Measurements from ENCODE around the gene XG.
"Not testable (repeated sequence)": the region's sequence is repeated elsewhere in the genome, so short reads cannot be mapped to it uniquely, and the experiment has no call there.

Gene XG

GRCh38 chrX:2751874-2752300, at the start of gene XG:
Gene XG (plus strand): TSS chrX:2752040. CDS start chrX:2752275, 235 bp downstream.
- not testable (repeated sequence) for DNase-seq (ENCODE audit: low read depth)

DNA sequence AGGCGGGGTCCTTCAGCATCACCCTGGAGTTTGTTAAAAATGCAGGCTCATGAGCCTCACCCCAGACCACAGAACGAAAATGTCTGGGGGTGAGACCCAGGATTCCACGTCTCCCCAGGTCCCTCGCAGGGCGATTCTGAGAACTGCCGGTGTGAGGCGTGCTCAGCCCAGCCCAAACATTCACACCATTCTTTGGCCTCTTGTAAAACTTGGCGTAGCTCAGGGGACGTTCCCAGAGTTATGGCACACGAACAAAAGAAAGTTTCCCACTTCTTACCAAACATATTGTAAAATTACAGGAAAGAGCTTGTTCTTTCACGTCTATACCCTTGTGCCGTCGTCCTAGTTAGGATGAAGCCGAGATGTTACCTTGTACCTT, 47.9 kb upstream of the XG start:
- DNase-seq (ENCODE audit: low read depth), result no peak

DNA sequence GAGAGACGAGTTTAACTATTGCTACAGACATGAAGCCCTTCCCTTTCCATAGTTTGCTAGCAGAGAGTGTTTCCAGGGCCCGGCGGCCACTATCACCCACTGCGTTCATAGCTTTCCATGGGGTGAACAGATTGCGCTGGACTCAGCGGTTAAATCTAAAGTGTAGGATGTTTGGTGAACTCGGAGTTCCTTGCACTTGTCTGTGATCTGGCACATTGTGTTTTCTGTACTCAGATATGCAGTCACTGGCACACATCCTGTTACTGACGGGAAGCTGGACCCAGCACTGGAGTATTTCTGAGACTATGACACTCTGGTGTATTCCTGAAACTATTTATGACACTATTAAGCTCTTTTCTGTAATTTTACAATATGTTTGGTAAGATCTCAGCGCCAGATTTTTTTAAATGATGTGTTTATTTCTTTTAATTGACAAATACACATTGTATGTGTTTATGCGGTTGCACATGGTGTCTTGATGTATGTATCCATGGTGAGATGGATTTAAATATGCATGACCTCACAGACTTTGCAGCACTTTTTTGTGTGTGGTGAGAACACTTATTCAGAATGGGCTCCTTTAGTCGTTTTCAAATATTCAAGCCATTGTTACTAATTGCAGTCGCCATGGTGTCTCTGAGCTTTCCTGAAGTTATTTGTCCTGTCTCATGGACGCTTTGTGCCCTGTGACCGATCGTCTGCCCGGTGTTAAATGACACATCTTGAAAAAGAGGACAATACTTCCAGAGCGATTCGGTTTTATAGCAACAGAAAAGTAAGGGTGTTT, 46.6 kb upstream of the XG start:
- no peak for DNase-seq (ENCODE audit: low read depth)

- DNase-seq (ENCODE audit: low read depth), result no peak
These were observed 44.5 kb upstream of the XG start for GRCh38 chrX:2707334-2707760.

- DNase-seq (ENCODE audit: low read depth), result no peak
These were observed 43.8 kb upstream of the XG start for GRCh38 chrX:2708021-2708420.

DNA sequence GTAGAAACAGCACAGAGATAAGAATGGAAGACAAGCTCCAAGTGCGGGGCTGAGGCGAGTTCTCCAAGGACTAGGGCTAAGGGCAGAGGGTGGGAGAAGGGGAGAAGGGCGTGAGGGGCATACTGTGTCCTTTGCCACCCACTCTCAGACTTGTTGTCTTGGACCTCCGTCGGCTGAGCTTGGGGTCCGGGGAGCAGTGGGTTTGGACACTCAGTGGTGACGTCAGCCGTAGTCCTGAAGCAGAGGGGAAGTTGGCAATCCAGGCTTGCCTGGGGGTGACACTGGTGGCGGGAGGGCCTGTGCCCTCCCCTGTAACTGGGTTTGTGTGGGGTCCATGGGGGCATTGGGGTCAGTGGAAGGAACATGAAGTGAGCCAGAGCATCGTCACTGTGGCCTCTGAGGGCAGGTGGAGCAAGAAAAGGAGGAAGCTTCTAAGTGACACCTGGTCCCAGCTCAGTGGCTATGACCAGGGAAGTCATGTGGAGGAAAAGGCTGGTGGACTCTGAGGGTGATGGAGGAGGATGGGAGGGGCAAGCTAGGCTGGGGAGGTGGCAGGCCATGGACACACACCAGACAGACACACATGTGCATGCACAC, 43.1 kb upstream of the XG start:
- no peak for DNase-seq (ENCODE audit: low read depth)

- DNase-seq (ENCODE audit: low read depth), result no peak
These were observed 42.3 kb upstream of the XG start for GRCh38 chrX:2709556-2709955.

- DNase-seq (ENCODE audit: low read depth), result no peak
These were observed 41.6 kb upstream of the XG start for GRCh38 chrX:2710041-2710840.

- DNase-seq (ENCODE audit: low read depth), result no peak
These were observed 40.4 kb upstream of the XG start for GRCh38 chrX:2711441-2711840.

- no peak for DNase-seq (ENCODE audit: low read depth)
These were observed 39.4 kb upstream of the XG start for GRCh38 chrX:2712428-2712827.

DNA sequence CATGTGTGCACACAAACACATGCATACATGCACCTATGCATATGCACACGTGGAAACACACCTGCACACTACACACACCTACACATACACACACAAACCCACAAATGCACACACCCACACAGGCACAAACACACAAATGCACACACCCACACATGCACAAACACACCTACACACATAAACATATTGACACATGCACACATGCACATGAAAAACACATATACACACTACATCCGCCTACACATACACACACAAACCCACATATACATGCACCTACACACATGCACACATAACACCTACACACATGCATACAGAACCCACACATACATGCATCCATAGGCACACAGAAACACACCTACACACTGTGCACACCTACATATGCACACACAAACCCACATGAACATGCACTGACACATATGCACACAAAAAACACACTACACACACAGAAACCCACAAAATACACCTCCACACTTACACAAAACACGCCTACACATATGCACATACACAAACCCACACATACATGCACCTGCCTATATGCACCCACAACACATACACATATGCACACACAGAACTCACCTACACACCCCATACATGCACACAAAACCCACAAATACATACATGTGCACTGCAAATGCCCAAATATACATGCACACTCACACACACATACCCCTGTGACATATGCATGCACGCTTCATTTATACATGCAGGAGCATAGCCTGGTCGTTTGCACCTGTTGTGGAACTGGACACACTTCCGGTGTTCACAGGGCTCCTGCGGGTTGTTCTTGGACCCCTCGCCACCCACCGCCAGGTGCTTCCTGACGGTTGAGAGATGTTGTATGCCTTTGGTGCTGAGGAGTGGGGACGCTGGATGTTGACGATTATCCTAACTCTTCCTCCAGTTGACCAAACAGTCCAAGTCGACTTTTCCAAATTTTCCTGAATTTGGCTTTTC, 38.7 kb upstream of the XG start:
- DNase-seq (ENCODE audit: low read depth), result no peak

DNA sequence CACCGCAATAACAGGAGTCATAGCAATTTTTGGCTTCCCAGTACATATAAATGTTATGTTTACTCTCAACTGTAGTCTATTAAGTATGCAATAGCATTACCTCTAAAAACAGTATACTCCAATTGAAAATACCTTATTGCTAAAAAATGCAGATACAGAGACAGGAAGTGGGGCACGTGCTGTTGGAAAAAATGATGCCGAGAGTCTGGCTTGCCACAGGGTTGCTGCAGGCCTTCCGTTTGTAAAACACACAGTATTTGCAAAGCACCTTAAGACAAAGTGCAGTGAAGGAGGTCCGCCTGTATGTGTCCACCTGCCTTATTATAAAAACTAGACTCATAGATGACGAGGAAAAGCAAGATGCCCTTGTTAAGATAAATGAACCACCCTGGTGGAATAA, 37.3 kb upstream of the XG start:
- DNase-seq (ENCODE audit: low read depth), result no peak

GRCh38 chrX:2715066-2715600, 36.7 kb upstream of the XG start:
- DNase-seq (ENCODE audit: low read depth), result no peak

DNA sequence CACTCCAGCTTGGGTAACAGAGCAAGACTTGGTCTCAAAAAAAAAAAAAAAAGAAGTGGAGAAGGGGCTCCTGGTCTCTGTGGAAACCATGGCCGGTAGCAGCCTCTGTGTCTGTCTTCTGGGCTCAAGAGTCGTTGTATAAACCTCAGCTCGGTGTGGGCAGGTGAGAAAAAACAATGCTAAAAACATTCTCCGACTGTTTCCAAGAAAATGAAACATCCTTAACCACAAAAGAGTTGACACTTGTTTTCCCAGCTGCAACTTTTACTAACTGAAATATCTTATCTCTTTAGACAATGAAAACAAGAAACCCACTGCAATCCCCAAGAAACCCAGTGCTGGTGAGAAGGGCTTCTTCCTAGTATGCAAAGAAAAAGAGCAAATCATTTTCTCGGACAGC, 34.5 kb upstream of the XG start:
- DNase-seq (ENCODE audit: low read depth), result no peak

GRCh38 chrX:2718821-2719220, 33.0 kb upstream of the XG start:
- DNase-seq (ENCODE audit: low read depth), result no peak

DNA sequence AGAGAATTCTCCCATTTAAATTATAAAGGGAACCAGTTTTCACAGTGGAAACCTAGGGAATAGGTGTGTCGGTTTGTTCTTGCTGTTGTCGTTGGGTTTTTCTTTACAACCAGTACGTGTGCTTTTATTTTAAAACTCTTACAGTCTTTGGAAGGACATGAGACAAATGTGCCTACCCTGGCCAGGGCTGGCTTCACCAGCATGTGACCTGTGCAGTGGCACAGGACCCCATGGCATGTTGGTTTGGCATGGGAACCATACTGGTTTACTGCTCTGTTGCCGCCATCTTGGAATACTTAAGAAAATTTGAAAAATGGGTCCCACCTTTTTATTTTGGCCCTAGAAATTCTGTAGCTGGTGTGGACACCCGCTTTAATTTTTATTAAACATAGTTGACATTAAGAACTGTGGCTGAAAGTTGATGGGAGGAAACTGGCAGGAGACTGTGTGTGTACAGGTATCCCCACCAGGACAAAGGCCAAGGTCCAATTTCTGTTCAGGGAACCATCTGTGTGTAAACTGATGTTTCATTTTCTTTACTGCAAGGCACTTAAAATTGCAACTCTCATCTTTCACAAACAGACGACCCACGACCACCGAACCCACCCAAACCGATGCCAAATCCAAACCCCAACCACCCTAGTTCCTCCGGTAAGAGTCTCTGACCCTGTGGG, 31.9 kb upstream of the XG start:
- no peak for DNase-seq (ENCODE audit: low read depth)

GRCh38 chrX:2723286-2723879, 28.5 kb upstream of the XG start:
- DNase-seq (ENCODE audit: low read depth), result no peak

DNA sequence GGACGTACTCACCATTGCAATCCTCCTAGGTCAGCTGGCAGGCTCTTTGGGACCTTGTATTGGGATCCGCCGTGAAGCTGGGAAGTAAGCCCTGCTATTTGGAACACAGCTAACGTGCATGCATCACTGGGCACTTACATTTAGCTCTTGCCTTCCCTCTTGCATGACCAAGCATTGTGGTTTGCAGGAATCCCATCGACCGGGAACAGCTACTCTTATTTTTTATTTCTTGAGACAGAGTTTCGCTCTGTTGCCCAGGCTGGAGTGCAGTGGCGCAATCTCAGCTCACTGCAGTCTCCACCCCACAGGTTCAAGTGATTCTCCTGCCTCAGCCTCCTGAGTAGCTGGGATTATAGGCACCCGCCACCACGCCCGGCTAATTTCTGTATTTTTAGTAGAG, 24.6 kb upstream of the XG start:
- not testable (repeated sequence) for DNase-seq (ENCODE audit: low read depth)

- no peak for DNase-seq (ENCODE audit: low read depth)
These were observed 19.8 kb upstream of the XG start for GRCh38 chrX:2732076-2732475.

- DNase-seq (ENCODE audit: low read depth), result no peak
These were observed 19.2 kb upstream of the XG start for GRCh38 chrX:2732649-2733048.

- DNase-seq (ENCODE audit: low read depth), result no peak
These were observed 18.6 kb upstream of the XG start for GRCh38 chrX:2733286-2733685.
